ENCODE data around the gene TRAPPC1. TPM values are rescaled to one million over a fixed set of nuclear protein-coding genes. Genes with fewer than 3 reads are reported as not detected.
A peak's percentile ranks its signal among the peaks of the same experiment; 100 is the strongest.

TRAPPC1 gene
- total RNA-seq, 1 donor from 2014 or later, result 111 TPM

DNA sequence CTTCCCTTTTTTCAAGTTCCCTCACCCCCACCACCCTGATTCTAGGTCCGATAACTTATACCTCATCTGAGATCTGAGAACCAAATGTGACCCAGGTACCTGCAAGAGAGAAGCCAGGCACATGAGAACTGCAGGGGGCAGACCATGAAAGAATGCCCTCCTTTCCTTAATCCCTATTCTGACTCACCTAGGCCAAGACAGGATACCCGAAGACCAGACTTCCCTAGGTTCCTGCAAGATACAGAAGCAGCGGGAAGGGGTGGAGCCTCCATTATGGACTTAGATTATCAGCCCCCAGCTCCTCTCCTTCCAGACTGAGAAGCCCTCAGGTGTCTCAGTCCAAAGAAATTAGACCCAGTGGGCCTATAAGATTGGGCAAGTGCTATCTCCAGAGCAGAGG lies 4.2 kb downstream of the TRAPPC1 start:
- DNase-seq (ENCODE audit: low spot score in 2 of 2, unreplicated experiment in 2 of 2), result no peak
- Mint-ChIP-seq H3K4me1 (peaks cover 31% of the 10 kb centered on the region), H3K27me3 (ENCODE audit: low read depth) (peaks cover 11% of the 10 kb centered on the region), H3K27ac (no peak overlapping the region), H3K4me3 (peak overlapping the region; percentile 48), H3K36me3 (peaks cover 3% of the 10 kb centered on the region), H3K9me3 (no peaks in the 10 kb centered on the region)
- TF ChIP-seq, protein P1, sequence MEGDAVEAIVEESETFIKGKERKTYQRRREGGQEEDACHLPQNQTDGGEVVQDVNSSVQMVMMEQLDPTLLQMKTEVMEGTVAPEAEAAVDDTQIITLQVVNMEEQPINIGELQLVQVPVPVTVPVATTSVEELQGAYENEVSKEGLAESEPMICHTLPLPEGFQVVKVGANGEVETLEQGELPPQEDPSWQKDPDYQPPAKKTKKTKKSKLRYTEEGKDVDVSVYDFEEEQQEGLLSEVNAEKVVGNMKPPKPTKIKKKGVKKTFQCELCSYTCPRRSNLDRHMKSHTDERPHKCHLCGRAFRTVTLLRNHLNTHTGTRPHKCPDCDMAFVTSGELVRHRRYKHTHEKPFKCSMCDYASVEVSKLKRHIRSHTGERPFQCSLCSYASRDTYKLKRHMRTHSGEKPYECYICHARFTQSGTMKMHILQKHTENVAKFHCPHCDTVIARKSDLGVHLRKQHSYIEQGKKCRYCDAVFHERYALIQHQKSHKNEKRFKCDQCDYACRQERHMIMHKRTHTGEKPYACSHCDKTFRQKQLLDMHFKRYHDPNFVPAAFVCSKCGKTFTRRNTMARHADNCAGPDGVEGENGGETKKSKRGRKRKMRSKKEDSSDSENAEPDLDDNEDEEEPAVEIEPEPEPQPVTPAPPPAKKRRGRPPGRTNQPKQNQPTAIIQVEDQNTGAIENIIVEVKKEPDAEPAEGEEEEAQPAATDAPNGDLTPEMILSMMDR (IDR thresholded peaks at IDR 0.05; ENCODE audit: unreplicated experiment), result no peak

DNA sequence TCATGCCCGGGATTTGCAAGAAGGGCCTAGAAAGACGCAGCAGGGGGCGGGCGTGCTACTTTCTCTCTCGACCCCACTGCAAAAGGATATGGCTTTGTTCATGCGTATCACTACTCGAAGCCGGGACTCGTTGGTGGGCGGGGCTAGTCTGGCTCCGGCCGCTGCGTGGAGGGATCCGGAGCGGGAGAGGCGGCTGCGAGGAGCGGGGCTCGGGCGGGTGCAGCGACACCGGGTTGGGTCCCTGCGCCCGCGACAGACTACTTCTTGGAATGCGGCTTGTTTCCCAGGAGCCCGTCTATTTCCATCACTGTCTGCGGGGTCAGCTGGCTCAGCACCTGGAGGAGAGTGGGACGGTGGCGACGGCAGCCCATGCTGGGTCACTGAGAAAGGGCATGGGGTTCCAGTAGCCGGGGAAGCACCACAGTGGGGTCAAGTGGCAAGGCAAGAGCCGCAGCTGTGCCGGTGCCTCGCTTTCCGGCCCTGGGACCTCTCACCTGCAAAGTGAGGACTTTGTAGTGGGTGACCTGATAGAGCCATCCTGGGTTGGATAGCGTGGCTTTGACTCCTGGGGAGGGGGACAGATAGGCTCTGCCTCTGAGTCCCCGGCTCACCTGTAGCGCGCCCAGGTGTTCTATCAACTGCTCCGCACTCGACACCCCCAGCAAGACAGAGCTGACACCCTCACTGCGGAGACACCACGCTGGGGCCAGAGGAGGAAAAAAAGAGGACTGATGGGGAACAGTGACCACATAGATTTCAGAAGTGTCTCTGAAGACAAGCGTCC lies 8.7 kb downstream of the TRAPPC1 start:
- H3K27me3 Mint-ChIP-seq (ENCODE audit: low read depth), result peaks cover 4% of the 10 kb centered on the region
- H3K9me3 Mint-ChIP-seq, result no peaks in the 10 kb centered on the region
- peak overlapping the region; percentile 68 for H3K27ac Mint-ChIP-seq
- H3K36me3 Mint-ChIP-seq, result peaks cover 2% of the 10 kb centered on the region
- peaks cover 19% of the 10 kb centered on the region for H3K4me1 Mint-ChIP-seq
- DNase-seq (ENCODE audit: low spot score in 2 of 2, unreplicated experiment in 2 of 2), result peak; percentile 71 to 82
- TF ChIP-seq, protein P1 (IDR thresholded peaks at IDR 0.05; ENCODE audit: unreplicated experiment), result no peak
- H3K4me3 Mint-ChIP-seq, result peak overlapping the region; percentile 54

DNA sequence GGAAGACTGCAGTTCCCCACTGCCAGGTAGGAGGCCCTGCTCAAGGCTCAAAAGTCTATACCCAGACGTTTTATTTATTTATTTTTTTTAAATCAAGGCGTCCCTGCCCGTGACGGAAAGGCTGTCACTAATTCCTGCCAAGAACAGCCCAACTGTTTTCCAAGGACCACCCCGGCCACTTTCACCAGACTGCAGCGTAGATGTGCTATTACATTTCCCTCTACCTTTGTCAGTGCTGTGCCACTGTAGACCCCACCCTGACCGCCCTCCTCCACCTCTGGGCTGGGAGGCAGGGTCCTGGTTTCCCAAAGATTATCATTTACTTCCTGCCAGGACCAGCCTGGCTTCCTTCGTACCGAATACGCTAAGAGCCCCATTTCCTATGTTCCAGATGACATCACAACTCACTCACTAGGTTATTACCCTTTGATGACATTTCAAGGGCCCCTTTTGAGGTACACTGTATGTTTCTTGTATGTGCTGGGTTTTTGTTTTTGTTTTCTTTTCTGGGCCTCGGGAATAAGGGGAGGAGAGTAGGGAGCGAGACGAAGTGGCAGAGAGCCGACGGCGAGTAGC lies 9.4 kb downstream of the TRAPPC1 start:
- no peak for DNase-seq (ENCODE audit: low spot score in 2 of 2, unreplicated experiment in 2 of 2)
- Mint-ChIP-seq H3K27ac (peak overlapping the region; percentile 68), H3K36me3 (no peaks in the 10 kb centered on the region), H3K9me3 (no peaks in the 10 kb centered on the region), H3K4me3 (peak overlapping the region; percentile 54), H3K27me3 (ENCODE audit: low read depth) (peaks cover 2% of the 10 kb centered on the region), H3K4me1 (peaks cover 17% of the 10 kb centered on the region)
- TF ChIP-seq, protein P1 (IDR thresholded peaks at IDR 0.05; ENCODE audit: unreplicated experiment), result no peak

GRCh38 chr17:7916808-7917207 lies 14.9 kb downstream of the TRAPPC1 start:
- no peaks in the 10 kb centered on the region for H3K27me3 Mint-ChIP-seq (ENCODE audit: low read depth)
- H3K9me3 Mint-ChIP-seq, result no peaks in the 10 kb centered on the region
- H3K36me3 Mint-ChIP-seq, result peaks cover 7% of the 10 kb centered on the region
- no peak for DNase-seq (ENCODE audit: low spot score in 2 of 2, unreplicated experiment in 2 of 2)
- peak overlapping the region; percentile 67 for H3K27ac Mint-ChIP-seq
- peak overlapping the region; percentile 42 for H3K4me3 Mint-ChIP-seq
- peaks cover 30% of the 10 kb centered on the region for H3K4me1 Mint-ChIP-seq
- TF ChIP-seq, protein P1 (IDR thresholded peaks at IDR 0.05; ENCODE audit: unreplicated experiment), result no peak

DNA sequence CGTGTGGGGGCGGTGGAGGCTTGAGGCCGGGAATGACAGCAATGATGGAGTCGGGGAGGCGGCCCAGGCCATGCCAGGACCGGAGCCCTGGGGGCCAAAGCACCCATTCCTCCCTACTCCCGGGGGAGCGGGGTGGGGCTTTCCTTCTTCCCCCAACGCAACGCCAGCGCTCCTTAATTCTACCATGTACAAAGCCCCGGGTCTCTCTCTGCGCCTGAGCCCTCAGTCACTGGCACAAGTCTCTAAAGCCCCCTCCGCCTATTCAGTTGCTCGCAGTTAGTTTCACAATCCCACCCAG lies 15.4 kb downstream of the TRAPPC1 start:
- Mint-ChIP-seq H3K27ac (peak overlapping the region; percentile 67), H3K27me3 (ENCODE audit: low read depth) (no peaks in the 10 kb centered on the region), H3K36me3 (peaks cover 10% of the 10 kb centered on the region), H3K4me3 (peak overlapping the region; percentile 42), H3K9me3 (no peaks in the 10 kb centered on the region), H3K4me1 (peaks cover 28% of the 10 kb centered on the region)
- TF ChIP-seq, protein P1 (IDR thresholded peaks at IDR 0.05; ENCODE audit: unreplicated experiment), result no peak
- peak in 1 of 2 experiments; percentile 56 for DNase-seq (ENCODE audit: low spot score in 2 of 2, unreplicated experiment in 2 of 2)

Data from mesothelial cell of epicardium (in vitro differentiated cells).